Effector memory CD8-positive, alpha-beta T cell (primary cell): ENCODE measurements around the gene E2F2.

ENCODE experiments used
- ATAC-seq: fragments of 150-1000 bp; cut with Tn5 transposase; replicated peaks from 2 replicates; pipeline ENCODE4 v1.10.0; 2021; ENCODE audit warnings: mild to moderate bottlenecking, moderate library complexity
- DNase-seq, 3 experiments: peaks; one replicate each; pipeline ENCODE4 v3.0.0; 2021
- H3K27ac Mint-ChIP-seq, 2 donors: one replicate each; pipeline ENCODE4 v1.8.0; 2022; ENCODE audit warnings: mild to moderate bottlenecking in 2 of 2, mixed read lengths in 2 of 2, moderate library complexity in 2 of 2
- H3K27me3 Mint-ChIP-seq, 2 donors: one replicate each; pipeline ENCODE4 v1.8.0; 2022; ENCODE audit warnings: mixed read lengths in 2 of 2
- H3K36me3 Mint-ChIP-seq: one replicate; pipeline ENCODE4 v1.8.0; 2022; ENCODE audit warnings: mild to moderate bottlenecking, moderate library complexity, mixed read lengths; ENCODE audit not compliant: insufficient read depth
- H3K4me1 Mint-ChIP-seq, 2 donors: one replicate each; pipeline ENCODE4 v1.8.0; 2022; ENCODE audit warnings: low read depth in 2 of 2, mixed read lengths in 2 of 2
- H3K4me3 Mint-ChIP-seq, 2 donors: one replicate each; pipeline ENCODE4 v1.8.0; 2022; ENCODE audit warnings: mild to moderate bottlenecking in 2 of 2, mixed read lengths in 2 of 2, moderate library complexity in 2 of 2
- H3K9me3 Mint-ChIP-seq, 2 donors: one replicate each; pipeline ENCODE4 v1.8.0; 2022; ENCODE audit warnings: mixed read lengths in 2 of 2

Gene E2F2

DNA sequence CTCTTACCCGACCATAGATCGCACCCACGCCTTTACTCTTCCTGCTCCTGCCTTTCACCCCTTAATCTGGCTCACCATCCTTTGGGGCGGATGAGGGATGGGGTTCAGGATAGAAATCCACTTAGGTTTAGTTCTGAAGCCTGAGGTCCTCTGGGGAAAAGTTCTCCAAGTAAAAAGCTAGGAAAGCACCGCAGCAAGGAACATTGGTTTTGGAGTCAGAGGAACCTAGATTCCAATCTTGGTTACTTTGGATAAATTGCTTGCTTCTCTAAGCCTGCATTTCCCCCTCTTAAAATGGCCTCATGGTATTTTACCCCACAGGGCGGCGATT lies 46.1 kb downstream of the E2F2 start:
- DNase-seq (no peak), ATAC-seq (peak; percentile 1)
- Mint-ChIP-seq H3K4me3 (peak overlapping the region; percentile 76 to 87), H3K9me3 (no peaks in the 10 kb centered on the region), H3K4me1 (peaks cover 7 to 15% of the 10 kb centered on the region in 2 donors), H3K27me3 (peaks cover 21 to 25% of the 10 kb centered on the region in 2 donors), H3K27ac (no peak overlapping the region), H3K36me3 (no peaks in the 10 kb centered on the region)

GRCh38 chr1:23484253-23485001 lies 46.6 kb downstream of the E2F2 start:
- Mint-ChIP-seq H3K4me3 (peak overlapping the region; percentile 76 to 87), H3K27me3 (peaks cover 21 to 23% of the 10 kb centered on the region in 2 donors), H3K27ac (peak overlapping the region in 1 of 2 donors; percentile 41), H3K4me1 (peaks cover 7 to 15% of the 10 kb centered on the region in 2 donors), H3K9me3 (no peaks in the 10 kb centered on the region), H3K36me3 (no peaks in the 10 kb centered on the region)
- ATAC-seq (peak; percentile 87), DNase-seq (peak; percentile 81 to 87 (median 84))

- Mint-ChIP-seq H3K27me3 (peaks cover 21 to 23% of the 10 kb centered on the region in 2 donors), H3K9me3 (no peaks in the 10 kb centered on the region), H3K27ac (peak within 1 kb of the TSS; percentile 41 to 77), H3K4me3 (peak within 1 kb of the TSS; percentile 87 to 91), H3K36me3 (no peaks in the 10 kb centered on the region), H3K4me1 (peaks cover 7 to 15% of the 10 kb centered on the region in 2 donors)
- DNase-seq (peak; percentile 18 to 32 (median 21)), ATAC-seq (peak; percentile 63)
Observed at GRCh38 chr1:23483321-23484252, 47.4 kb downstream of the E2F2 start, which contains the start of gene ASAP3. ASAP3 (minus strand) TSS chr1:23484179; CDS start chr1:23484133, 46 bp downstream.

DNA sequence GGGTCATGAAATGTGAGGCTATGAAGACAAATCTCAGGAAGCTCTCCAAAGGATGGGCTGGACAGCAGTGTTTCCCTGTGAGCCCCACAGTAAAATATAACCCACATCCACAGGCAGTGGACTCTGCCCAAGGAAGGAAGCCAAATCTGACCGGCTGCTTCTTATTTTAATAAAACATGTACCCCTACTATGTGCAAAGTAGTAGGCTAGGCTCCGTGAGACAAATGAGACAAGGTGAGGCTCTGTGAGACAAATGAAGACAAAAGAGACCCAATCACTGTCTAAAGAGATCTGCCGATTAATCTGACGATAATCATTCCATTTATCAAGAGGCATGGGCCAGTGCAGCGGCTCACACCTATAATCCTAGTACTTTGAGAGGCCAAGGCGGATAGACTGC lies 49.1 kb downstream of the E2F2 start:
- Mint-ChIP-seq H3K9me3 (no peaks in the 10 kb centered on the region), H3K4me1 (peaks cover 7 to 15% of the 10 kb centered on the region in 2 donors), H3K4me3 (peak overlapping the region in 1 of 2 donors; percentile 91), H3K36me3 (no peaks in the 10 kb centered on the region), H3K27me3 (peaks cover 21 to 34% of the 10 kb centered on the region in 2 donors), H3K27ac (no peak overlapping the region)
- no peak for DNase-seq
- no peak for ATAC-seq

- H3K36me3 Mint-ChIP-seq = no peaks in the 10 kb centered on the region
- no peak overlapping the region for H3K27ac Mint-ChIP-seq
Observed at GRCh38 chr1:23481026-23481597, 49.9 kb downstream of the E2F2 start.

DNA sequence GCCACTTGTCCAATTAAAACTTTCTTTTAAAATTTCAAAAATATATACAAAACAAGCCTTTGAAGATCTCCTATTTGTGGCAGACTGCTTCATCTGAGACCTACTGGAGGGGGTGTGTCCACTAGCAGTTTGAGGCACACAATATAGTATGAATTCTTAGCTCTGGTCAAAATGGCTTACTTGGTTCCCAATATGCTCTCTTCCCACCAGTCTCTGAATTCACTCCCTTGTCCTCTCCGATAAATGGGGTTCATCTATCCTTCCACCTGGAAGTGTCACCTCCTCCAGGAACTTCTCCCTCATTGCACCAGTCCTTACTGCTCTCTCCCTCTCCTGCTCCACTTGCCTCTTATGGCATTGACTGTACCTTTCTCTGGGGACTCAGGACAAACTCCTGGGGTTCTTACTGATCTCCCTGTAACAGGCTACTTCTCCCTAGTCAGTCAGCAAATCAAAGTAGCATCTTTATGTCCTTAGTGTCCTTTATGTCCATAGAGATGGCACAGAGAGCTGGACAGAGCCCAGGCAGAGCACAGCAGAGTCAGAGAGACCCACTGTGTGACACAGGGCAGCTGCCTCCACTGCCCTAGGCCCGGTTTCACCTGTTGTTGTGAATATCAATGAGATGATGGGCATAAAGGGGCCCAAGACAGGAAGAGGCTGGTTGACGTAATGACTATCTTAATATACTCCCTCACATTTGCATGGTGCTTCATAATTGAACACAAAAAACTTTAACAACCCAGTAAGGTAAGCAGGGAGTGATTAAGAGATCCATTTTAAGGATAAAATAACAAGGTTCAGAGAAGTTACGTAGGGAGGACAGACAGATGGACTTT lies 50.6 kb downstream of the E2F2 start:
- H3K36me3 Mint-ChIP-seq = no peaks in the 10 kb centered on the region
- no peak overlapping the region for H3K27ac Mint-ChIP-seq

More at GRCh38 chr1:23481026-23481597, 49.9 kb downstream of the E2F2 start:
- Mint-ChIP-seq H3K9me3 (no peaks in the 10 kb centered on the region), H3K27me3 (peaks cover 29 to 42% of the 10 kb centered on the region in 2 donors), H3K4me1 (peaks cover 7 to 15% of the 10 kb centered on the region in 2 donors), H3K4me3 (no peak overlapping the region)
- ATAC-seq (no peak), DNase-seq (no peak)

GRCh38 chr1:23479666-23479941 lies 51.4 kb downstream of the E2F2 start:
- Mint-ChIP-seq H3K4me1 (peaks cover 7 to 9% of the 10 kb centered on the region in 2 donors), H3K27ac (no peak overlapping the region), H3K4me3 (no peak overlapping the region), H3K27me3 (peaks cover 35 to 45% of the 10 kb centered on the region in 2 donors), H3K9me3 (no peaks in the 10 kb centered on the region), H3K36me3 (no peaks in the 10 kb centered on the region)
- DNase-seq (no peak), ATAC-seq (no peak)

More for the DNA sequence above, 50.6 kb downstream of the E2F2 start:
- no peak overlapping the region for H3K4me3 Mint-ChIP-seq
- DNase-seq (no peak), ATAC-seq (no peak)
- no peaks in the 10 kb centered on the region for H3K9me3 Mint-ChIP-seq
- peaks cover 7 to 15% of the 10 kb centered on the region in 2 donors for H3K4me1 Mint-ChIP-seq
- peaks cover 33 to 45% of the 10 kb centered on the region in 2 donors for H3K27me3 Mint-ChIP-seq

- Mint-ChIP-seq H3K4me1 (peaks cover 6 to 7% of the 10 kb centered on the region in 2 donors), H3K27ac (no peak overlapping the region), H3K36me3 (no peaks in the 10 kb centered on the region), H3K4me3 (no peak overlapping the region), H3K27me3 (peaks cover 35 to 45% of the 10 kb centered on the region in 2 donors), H3K9me3 (no peaks in the 10 kb centered on the region)
- DNase-seq (no peak), ATAC-seq (no peak)
Observed at GRCh38 chr1:23478896-23479665, 52.0 kb downstream of the E2F2 start.

- no peak overlapping the region for H3K4me3 Mint-ChIP-seq
- no peaks in the 10 kb centered on the region for H3K9me3 Mint-ChIP-seq
- H3K4me1 Mint-ChIP-seq = no peaks in the 10 kb centered on the region
- H3K36me3 Mint-ChIP-seq = no peaks in the 10 kb centered on the region
- DNase-seq (no peak), ATAC-seq (no peak)
- H3K27me3 Mint-ChIP-seq = peaks cover 27 to 34% of the 10 kb centered on the region in 2 donors
- no peak overlapping the region for H3K27ac Mint-ChIP-seq
Observed at GRCh38 chr1:23477359-23478144, 53.5 kb downstream of the E2F2 start.

GRCh38 chr1:23475641-23476040 lies 55.4 kb downstream of the E2F2 start:
- no peak overlapping the region for H3K27ac Mint-ChIP-seq
- H3K4me1 Mint-ChIP-seq = no peaks in the 10 kb centered on the region
- ATAC-seq = no peak
- no peaks in the 10 kb centered on the region for H3K9me3 Mint-ChIP-seq
- no peaks in the 10 kb centered on the region for H3K36me3 Mint-ChIP-seq
- peaks cover 17 to 29% of the 10 kb centered on the region in 2 donors for H3K27me3 Mint-ChIP-seq
- DNase-seq = no peak
- H3K4me3 Mint-ChIP-seq = no peak overlapping the region

GRCh38 chr1:23475134-23475628 lies 55.9 kb downstream of the E2F2 start:
- Mint-ChIP-seq H3K27ac (no peak overlapping the region), H3K9me3 (no peaks in the 10 kb centered on the region)

More at GRCh38 chr1:23475134-23475628, 55.9 kb downstream of the E2F2 start:
- ATAC-seq = no peak
- Mint-ChIP-seq H3K4me1 (no peaks in the 10 kb centered on the region), H3K36me3 (no peaks in the 10 kb centered on the region), H3K4me3 (no peak overlapping the region), H3K27me3 (peaks cover 13 to 24% of the 10 kb centered on the region in 2 donors)
- DNase-seq = no peak
